ENCODE results near the gene LGALS9B.
"Not testable (repeated sequence)": the region's sequence is repeated elsewhere in the genome, so short reads cannot be mapped to it uniquely, and the experiment has no call there.

DNA sequence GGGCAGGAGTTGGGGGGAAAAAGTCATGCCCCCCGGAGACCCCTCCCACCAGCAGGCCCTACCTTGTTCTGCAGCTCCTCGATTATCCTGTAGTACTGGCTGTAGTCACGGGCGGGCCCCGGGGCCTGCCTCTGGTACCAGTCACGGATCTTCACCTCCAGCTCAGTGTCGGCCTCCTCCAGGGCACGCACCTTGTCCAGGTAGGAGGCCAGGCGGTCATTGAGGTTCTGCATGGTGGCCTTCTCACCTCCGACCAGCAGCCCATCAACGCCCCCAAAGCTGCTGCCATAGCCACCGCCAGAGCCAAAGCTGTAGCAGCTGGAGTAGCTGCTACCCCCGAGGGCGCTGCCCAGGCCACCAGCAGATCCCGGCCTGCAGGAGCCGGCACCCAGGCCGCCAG is 49.6 kb upstream of the LGALS9B start:
- TF ChIP-seq CTCF (IDR thresholded peaks at IDR 0.05 in 8 of 11, conservative IDR thresholded peaks at IDR 0.05 in 3 of 11); POLR2A (IDR thresholded peaks at IDR 0.05); POLR2AphosphoS5 (IDR thresholded peaks at IDR 0.05): not testable (repeated sequence)
